ENCODE measurements around the gene C5.

DNA sequence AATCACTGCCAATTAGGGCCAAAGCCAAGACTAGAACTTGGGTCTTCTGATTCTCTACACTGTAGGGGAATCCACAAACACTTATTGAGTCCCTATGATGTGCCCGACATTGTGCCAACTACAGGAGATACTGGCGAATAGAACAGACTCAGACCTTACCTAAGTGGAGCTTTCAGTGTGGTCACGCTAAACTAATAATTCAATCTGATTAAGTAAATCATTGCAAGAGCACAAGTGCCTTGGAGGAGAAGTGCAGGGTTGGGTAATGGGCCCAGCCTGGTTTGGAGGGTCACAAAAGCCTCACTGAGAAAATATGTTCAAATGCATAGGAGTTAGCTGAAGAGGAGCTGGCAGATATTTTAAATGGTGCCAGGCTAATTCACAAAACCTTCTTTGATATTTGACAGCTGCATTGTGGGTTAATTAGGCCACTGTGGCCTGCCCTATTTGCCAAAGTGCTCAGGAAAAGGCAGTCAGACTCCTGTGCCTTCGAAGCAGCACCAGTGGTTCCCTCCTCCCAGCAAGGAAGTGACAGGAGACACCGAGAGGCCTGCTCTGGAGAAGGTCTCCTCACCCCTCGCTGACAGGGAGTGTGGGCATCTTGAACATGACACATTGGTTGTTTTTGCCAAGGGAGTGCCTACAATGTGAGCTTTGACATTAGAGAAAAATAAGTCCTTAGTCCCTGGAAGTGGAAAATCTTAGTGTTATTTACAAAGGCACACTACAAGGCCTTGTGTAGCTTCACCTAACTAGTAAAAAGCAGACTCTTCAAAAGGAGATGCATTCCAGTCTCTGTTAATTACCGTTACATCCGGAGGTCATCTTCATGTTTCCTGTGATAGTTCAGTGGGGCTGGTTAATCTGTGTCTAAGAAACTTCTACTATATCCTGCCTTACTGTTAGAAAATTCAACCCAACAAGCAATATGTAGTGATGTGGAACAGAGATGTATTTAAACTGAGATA is 99.4 kb downstream of the C5 start:
- TF ChIP-seq, protein P1, sequence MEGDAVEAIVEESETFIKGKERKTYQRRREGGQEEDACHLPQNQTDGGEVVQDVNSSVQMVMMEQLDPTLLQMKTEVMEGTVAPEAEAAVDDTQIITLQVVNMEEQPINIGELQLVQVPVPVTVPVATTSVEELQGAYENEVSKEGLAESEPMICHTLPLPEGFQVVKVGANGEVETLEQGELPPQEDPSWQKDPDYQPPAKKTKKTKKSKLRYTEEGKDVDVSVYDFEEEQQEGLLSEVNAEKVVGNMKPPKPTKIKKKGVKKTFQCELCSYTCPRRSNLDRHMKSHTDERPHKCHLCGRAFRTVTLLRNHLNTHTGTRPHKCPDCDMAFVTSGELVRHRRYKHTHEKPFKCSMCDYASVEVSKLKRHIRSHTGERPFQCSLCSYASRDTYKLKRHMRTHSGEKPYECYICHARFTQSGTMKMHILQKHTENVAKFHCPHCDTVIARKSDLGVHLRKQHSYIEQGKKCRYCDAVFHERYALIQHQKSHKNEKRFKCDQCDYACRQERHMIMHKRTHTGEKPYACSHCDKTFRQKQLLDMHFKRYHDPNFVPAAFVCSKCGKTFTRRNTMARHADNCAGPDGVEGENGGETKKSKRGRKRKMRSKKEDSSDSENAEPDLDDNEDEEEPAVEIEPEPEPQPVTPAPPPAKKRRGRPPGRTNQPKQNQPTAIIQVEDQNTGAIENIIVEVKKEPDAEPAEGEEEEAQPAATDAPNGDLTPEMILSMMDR (IDR thresholded peaks at IDR 0.05; ENCODE audit: insufficient read depth, low read length, poor library complexity, severe bottlenecking) = no peak
- TF ChIP-seq EZH2phosphoT487 (conservative IDR thresholded peaks at IDR 0.05; ENCODE audit: low read length) = no peak

Data from SU-DHL-6 (cell line).